ENCODE results near the gene C19orf67. TPM values are rescaled to one million over a fixed set of nuclear protein-coding genes. Genes with fewer than 3 reads are reported as not detected.

Gene C19orf67
- total RNA-seq, 2 experiments from 2014 or later: not detected

- intact Hi-C loops (cut with micrococcal nuclease): no loop called here
- DNase-seq (no peak), ATAC-seq (no peak)
- H3K36me3 Mint-ChIP-seq (ENCODE audit: low read depth): peaks cover 7% of the 10 kb centered on the region
- TF ChIP-seq CTCF (IDR thresholded peaks at IDR 0.05): no peak
- H3K9me3 Mint-ChIP-seq: no peaks in the 10 kb centered on the region
- no peak overlapping the region for H3K4me3 Mint-ChIP-seq
- no peaks in the 10 kb centered on the region for H3K27me3 Mint-ChIP-seq
- no peaks in the 10 kb centered on the region for H3K4me1 Mint-ChIP-seq (ENCODE audit: low read depth)
- POLR2A ChIA-PET: no interaction called here
- CTCF ChIA-PET: interaction anchor here (1.8 kb wide), 1 partner anchor 35 kb away, joined by 4 read pairs; the partner anchor contains the start of gene ASF1B
- no peak overlapping the region for H3K27ac Mint-ChIP-seq
Measured at GRCh38 chr19:14101003-14101545, 15.5 kb upstream of the C19orf67 start.

GRCh38 chr19:14097532-14098151 lies 12.1 kb upstream of the C19orf67 start:
- TF ChIP-seq CTCF (IDR thresholded peaks at IDR 0.05): no peak
- no peak for ATAC-seq
- DNase-seq: peak; percentile 30
- peaks cover 9% of the 10 kb centered on the region for H3K9me3 Mint-ChIP-seq
- intact Hi-C loops (cut with micrococcal nuclease): no loop called here
- ChIA-PET POLR2A (no interaction called here), CTCF (no interaction called here)
- peaks cover 17% of the 10 kb centered on the region for H3K36me3 Mint-ChIP-seq (ENCODE audit: low read depth)
- no peak overlapping the region for H3K4me3 Mint-ChIP-seq
- H3K4me1 Mint-ChIP-seq (ENCODE audit: low read depth): peaks cover 3% of the 10 kb centered on the region
- H3K27ac Mint-ChIP-seq: no peak overlapping the region
- H3K27me3 Mint-ChIP-seq: no peaks in the 10 kb centered on the region

DNA sequence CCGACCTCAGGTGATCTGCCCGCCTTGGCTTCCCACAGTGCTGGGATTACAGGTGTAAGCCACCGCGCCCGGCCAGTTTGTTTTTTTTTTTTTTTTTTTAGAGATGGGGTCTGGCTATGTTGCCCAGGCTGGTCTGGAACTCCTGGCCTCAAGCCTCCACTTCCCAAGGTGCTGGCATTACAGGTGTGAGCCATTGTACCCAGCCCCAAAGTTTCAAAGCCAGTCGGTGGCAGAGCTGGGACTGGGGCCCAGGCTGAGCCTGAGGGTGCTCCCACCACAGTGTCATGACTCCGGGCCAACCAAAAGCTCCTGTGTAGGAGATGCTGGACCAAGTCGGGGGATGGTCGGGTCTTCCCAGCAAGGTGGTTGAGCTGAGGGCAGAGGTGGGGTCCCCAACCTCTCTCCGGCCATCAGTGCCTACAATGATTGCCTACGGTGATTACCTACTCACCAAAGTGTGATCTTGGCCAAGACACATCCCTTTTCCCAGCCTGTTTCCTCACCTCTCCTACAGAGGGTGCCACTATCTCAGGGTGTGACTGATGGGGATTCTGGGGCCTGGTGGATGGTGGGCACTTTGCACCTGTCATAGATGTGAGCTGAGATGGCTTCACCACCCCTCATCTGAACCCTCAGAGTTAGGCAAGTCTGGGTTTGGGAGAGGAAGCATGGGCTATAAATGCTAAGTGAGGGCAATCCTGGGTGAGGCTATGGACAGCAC lies 10.8 kb upstream of the C19orf67 start:
- no peak overlapping the region for H3K27ac Mint-ChIP-seq
- ChIA-PET CTCF (interaction anchor here (1.6 to 1.9 kb wide), 2 partner anchors 17 to 19 kb away, joined by 6 to 10 read pairs; no protein-coding TSS in a partner anchor), POLR2A (no interaction called here)
- peaks cover 10% of the 10 kb centered on the region for H3K4me1 Mint-ChIP-seq (ENCODE audit: low read depth)
- no peak overlapping the region for H3K4me3 Mint-ChIP-seq
- DNase-seq: no peak
- no peak for ATAC-seq
- H3K27me3 Mint-ChIP-seq: no peaks in the 10 kb centered on the region
- H3K9me3 Mint-ChIP-seq: peaks cover 11% of the 10 kb centered on the region
- TF ChIP-seq CTCF (IDR thresholded peaks at IDR 0.05): no peak
- peaks cover 23% of the 10 kb centered on the region for H3K36me3 Mint-ChIP-seq (ENCODE audit: low read depth)
- intact Hi-C loops (cut with micrococcal nuclease): no loop called here

DNA sequence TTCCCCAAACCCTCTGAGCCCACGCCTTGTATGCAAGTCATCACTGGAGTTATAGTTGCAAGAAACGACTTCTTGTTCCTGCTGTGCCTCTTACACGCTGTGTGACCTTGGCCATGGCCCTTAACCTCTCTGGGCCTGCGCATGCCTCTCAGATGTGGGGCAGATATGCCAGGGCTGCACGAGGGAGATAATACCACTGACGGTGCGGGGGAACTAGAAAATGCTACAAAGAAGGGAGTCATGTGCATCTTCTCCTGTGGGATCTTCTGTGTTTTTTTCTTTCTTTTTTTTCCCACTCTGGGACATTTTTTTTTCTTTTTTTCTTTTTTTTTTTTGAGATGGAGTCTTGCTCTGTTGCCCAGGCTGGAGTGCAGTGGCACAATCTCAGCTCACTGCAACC lies 9.3 kb upstream of the C19orf67 start:
- CTCF ChIA-PET: interaction anchor here (3.7 kb wide), 1 partner anchor 19 kb away, joined by 29 read pairs; a partner anchor contains a TSS
- no peak for TF ChIP-seq CTCF (IDR thresholded peaks at IDR 0.05)
- H3K4me1 Mint-ChIP-seq (ENCODE audit: low read depth): peaks cover 10% of the 10 kb centered on the region
- ATAC-seq (no peak), DNase-seq (no peak)
- intact Hi-C loops (cut with micrococcal nuclease): no loop called here
- no peak overlapping the region for H3K4me3 Mint-ChIP-seq
- H3K36me3 Mint-ChIP-seq (ENCODE audit: low read depth): peaks cover 23% of the 10 kb centered on the region
- H3K9me3 Mint-ChIP-seq: peaks cover 11% of the 10 kb centered on the region
- no peak overlapping the region for H3K27ac Mint-ChIP-seq
- H3K27me3 Mint-ChIP-seq: no peaks in the 10 kb centered on the region
- POLR2A ChIA-PET: interaction anchor here (0.8 kb wide), 1 partner anchor 41 kb away, joined by 4 read pairs; the partner anchor contains the start of gene ASF1B
